HUES48 (cell line): ENCODE data around the gene TRPV5.

Experiments used
- H3K27ac ChIP-seq: one replicate; pipeline ENCODE4 v1.7.0; 2013; ENCODE audit warnings: low read depth, low read length, inconsistent platforms
- H3K27me3 ChIP-seq: 2 replicates; pipeline ENCODE4 v1.6.1; 2013; ENCODE audit warnings: mild to moderate bottlenecking, low read length; ENCODE audit not compliant: control insufficient read depth, insufficient read depth
- H3K36me3 ChIP-seq: 2 replicates; pipeline ENCODE4 v1.6.1; 2013; ENCODE audit warnings: low read length; ENCODE audit not compliant: control insufficient read depth, insufficient read depth
- H3K4me1 ChIP-seq: 2 replicates; pipeline ENCODE4 v1.6.1; 2013; ENCODE audit warnings: mild to moderate bottlenecking, low read length; ENCODE audit not compliant: control insufficient read depth, insufficient read depth
- H3K4me3 ChIP-seq: 2 replicates; pipeline ENCODE4 v1.5.1; 2013; ENCODE audit warnings: mild to moderate bottlenecking, low read depth, low read length
- H3K9ac ChIP-seq: 2 replicates; pipeline ENCODE4 v1.6.1; 2013; ENCODE audit warnings: mild to moderate bottlenecking, low read depth, low read length, moderate library complexity
- H3K9me3 ChIP-seq: 2 replicates; pipeline ENCODE4 v1.6.1; 2013; ENCODE audit warnings: low read length; ENCODE audit not compliant: control insufficient read depth, insufficient read depth

Gene TRPV5

GRCh38 chr7:142959202-142959601 is 25.7 kb upstream of the TRPV5 start:
- H3K27me3 ChIP-seq, result no peaks in the 10 kb centered on the region
- peaks cover 44% of the 10 kb centered on the region for H3K4me1 ChIP-seq
- no peak overlapping the region for H3K4me3 ChIP-seq
- peak overlapping the region; percentile 39 for H3K27ac ChIP-seq
- H3K36me3 ChIP-seq, result no peaks in the 10 kb centered on the region
- H3K9ac ChIP-seq, result no peak overlapping the region
- no peaks in the 10 kb centered on the region; the same call in 1 of the 2 replicates for H3K9me3 ChIP-seq

- Histone ChIP-seq H3K27me3 (no peaks in the 10 kb centered on the region), H3K4me1 (peaks cover 38% of the 10 kb centered on the region), H3K9ac (no peak overlapping the region), H3K4me3 (no peak overlapping the region), H3K27ac (peak overlapping the region; percentile 56), H3K36me3 (no peaks in the 10 kb centered on the region), H3K9me3 (no peaks in the 10 kb centered on the region; the same call in 1 of the 2 replicates)
Observed at GRCh38 chr7:142957723-142958122, 24.2 kb upstream of the TRPV5 start.

GRCh38 chr7:142956951-142957623 is 23.5 kb upstream of the TRPV5 start:
- H3K27me3 ChIP-seq, result no peaks in the 10 kb centered on the region
- H3K36me3 ChIP-seq, result no peaks in the 10 kb centered on the region
- peak overlapping the region; percentile 67 for H3K27ac ChIP-seq
- peaks cover 32% of the 10 kb centered on the region for H3K4me1 ChIP-seq
- no peak overlapping the region for H3K4me3 ChIP-seq
- H3K9me3 ChIP-seq, result no peaks in the 10 kb centered on the region; the same call in 1 of the 2 replicates
- no peak overlapping the region for H3K9ac ChIP-seq

- no peaks in the 10 kb centered on the region for H3K36me3 ChIP-seq
- H3K9me3 ChIP-seq, result no peaks in the 10 kb centered on the region; the same call in 1 of the 2 replicates
- no peak overlapping the region for H3K9ac ChIP-seq
- no peak overlapping the region for H3K4me3 ChIP-seq
- H3K27ac ChIP-seq, result no peak overlapping the region
- peaks cover 25% of the 10 kb centered on the region for H3K4me1 ChIP-seq
- no peaks in the 10 kb centered on the region for H3K27me3 ChIP-seq
Observed at GRCh38 chr7:142954680-142955268, 21.2 kb upstream of the TRPV5 start.

- no peaks in the 10 kb centered on the region for H3K4me1 ChIP-seq
- no peak overlapping the region for H3K27ac ChIP-seq
- H3K9me3 ChIP-seq, result no peaks in the 10 kb centered on the region; the same call in 1 of the 2 replicates
- H3K9ac ChIP-seq, result no peak overlapping the region
- H3K4me3 ChIP-seq, result no peak overlapping the region
- H3K27me3 ChIP-seq, result no peaks in the 10 kb centered on the region
- no peaks in the 10 kb centered on the region for H3K36me3 ChIP-seq
Observed at GRCh38 chr7:142950235-142950634, 16.7 kb upstream of the TRPV5 start.

- Histone ChIP-seq H3K27me3 (no peaks in the 10 kb centered on the region), H3K36me3 (no peaks in the 10 kb centered on the region), H3K4me3 (no peak overlapping the region), H3K9ac (no peak overlapping the region), H3K4me1 (no peaks in the 10 kb centered on the region), H3K27ac (no peak overlapping the region), H3K9me3 (no peaks in the 10 kb centered on the region)
Observed at GRCh38 chr7:142948603-142949002, 15.1 kb upstream of the TRPV5 start.

GRCh38 chr7:142945001-142945400 is 11.5 kb upstream of the TRPV5 start:
- Histone ChIP-seq H3K9me3 (no peaks in the 10 kb centered on the region), H3K4me3 (no peak overlapping the region), H3K4me1 (no peaks in the 10 kb centered on the region), H3K9ac (no peak overlapping the region), H3K36me3 (no peaks in the 10 kb centered on the region), H3K27ac (no peak overlapping the region), H3K27me3 (no peaks in the 10 kb centered on the region)

GRCh38 chr7:142943706-142944268 is 10.2 kb upstream of the TRPV5 start:
- no peaks in the 10 kb centered on the region for H3K27me3 ChIP-seq
- no peaks in the 10 kb centered on the region for H3K9me3 ChIP-seq
- H3K4me1 ChIP-seq, result no peaks in the 10 kb centered on the region
- H3K27ac ChIP-seq, result no peak overlapping the region
- no peak overlapping the region for H3K4me3 ChIP-seq
- H3K9ac ChIP-seq, result no peak overlapping the region
- H3K36me3 ChIP-seq, result no peaks in the 10 kb centered on the region

- Histone ChIP-seq H3K27me3 (no peaks in the 10 kb centered on the region), H3K9ac (no peak overlapping the region), H3K9me3 (no peaks in the 10 kb centered on the region), H3K4me3 (no peak overlapping the region), H3K27ac (no peak overlapping the region), H3K4me1 (no peaks in the 10 kb centered on the region), H3K36me3 (no peaks in the 10 kb centered on the region)
Observed at GRCh38 chr7:142942746-142943145, 9.2 kb upstream of the TRPV5 start.

GRCh38 chr7:142941541-142941940 is 8.0 kb upstream of the TRPV5 start:
- H3K9me3 ChIP-seq, result no peaks in the 10 kb centered on the region
- no peak overlapping the region for H3K9ac ChIP-seq
- H3K36me3 ChIP-seq, result no peaks in the 10 kb centered on the region
- H3K27ac ChIP-seq, result no peak overlapping the region
- H3K4me1 ChIP-seq, result no peaks in the 10 kb centered on the region
- no peak overlapping the region for H3K4me3 ChIP-seq
- no peaks in the 10 kb centered on the region for H3K27me3 ChIP-seq

- H3K27ac ChIP-seq, result no peak overlapping the region
- H3K4me3 ChIP-seq, result no peak overlapping the region
Observed at GRCh38 chr7:142940966-142941535, 7.5 kb upstream of the TRPV5 start.

More at GRCh38 chr7:142940966-142941535, 7.5 kb upstream of the TRPV5 start:
- Histone ChIP-seq H3K4me1 (no peaks in the 10 kb centered on the region), H3K9ac (no peak overlapping the region), H3K27me3 (no peaks in the 10 kb centered on the region), H3K36me3 (no peaks in the 10 kb centered on the region), H3K9me3 (no peaks in the 10 kb centered on the region)
